GM21360 (cell line): ENCODE data around the gene ERC2.
"Not testable (repeated sequence)": the region's sequence is repeated elsewhere in the genome, so short reads cannot be mapped to it uniquely, and the experiment has no call there.

Source experiments
- ATAC-seq: cut with Tn5 transposase; IDR thresholded peaks from one replicate; pipeline ENCODE4 v1.9.1; 2021; ENCODE audit warnings: mild to moderate bottlenecking, moderate library complexity; ENCODE audit not compliant: unreplicated experiment

The ERC2 gene

DNA sequence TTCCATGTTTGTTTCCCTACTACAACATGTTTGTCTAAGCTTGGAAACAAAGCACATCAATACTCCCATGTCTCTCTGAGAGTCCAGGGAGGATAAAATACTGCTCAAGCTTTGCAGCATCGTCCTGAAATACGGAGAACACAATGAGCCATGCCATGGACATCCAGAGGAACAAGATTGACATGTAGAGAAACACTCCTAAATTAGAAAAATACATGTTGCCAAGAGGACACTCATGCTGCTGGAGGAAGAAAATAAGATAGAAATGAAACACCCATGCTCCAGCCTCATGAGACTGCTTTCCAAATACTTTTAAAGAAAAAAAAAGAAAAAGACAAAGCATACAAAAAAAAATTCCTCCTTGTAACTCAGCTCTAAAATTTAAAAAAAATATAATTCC is 387.0 kb downstream of the ERC2 start:
- ATAC-seq = no peak

DNA sequence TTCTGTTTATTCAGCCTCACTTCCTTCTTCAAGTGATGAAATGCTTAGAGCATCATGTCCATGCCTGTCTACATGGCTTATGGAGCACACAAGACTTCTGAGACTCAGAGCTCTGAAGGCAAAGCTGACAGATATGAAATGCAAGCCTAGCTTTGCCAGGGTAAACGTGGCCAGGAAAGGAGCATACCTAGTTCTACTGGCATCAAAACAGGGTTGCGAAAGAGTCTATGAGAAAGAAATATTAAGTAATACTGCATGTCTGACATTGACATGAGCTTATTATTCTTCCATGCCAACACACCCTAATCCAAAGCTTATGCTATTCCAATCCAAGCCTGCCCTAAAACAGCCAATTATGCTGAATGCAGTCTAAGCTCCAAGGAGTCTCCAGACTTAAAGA is 391.5 kb downstream of the ERC2 start:
- no peak for ATAC-seq

DNA sequence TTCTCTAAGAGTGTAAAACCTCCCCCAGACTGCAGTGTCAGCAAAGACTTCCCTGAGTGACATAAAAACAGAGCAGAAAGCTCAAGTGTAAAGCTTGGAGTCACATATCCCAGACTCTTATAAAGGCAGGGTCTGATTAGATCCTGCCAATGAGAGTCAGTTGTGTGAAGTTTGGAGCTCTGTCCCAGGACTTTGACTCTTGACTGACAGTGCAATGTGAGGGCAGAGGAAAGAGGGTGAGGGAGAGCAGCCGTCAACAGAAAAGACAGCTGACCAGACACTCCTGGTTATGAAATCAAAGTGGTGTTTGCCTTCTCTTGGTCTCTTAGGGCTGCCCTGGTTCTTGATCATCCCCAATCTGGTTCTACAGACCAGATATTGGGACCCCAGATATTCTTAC is 393.2 kb downstream of the ERC2 start:
- no peak for ATAC-seq

DNA sequence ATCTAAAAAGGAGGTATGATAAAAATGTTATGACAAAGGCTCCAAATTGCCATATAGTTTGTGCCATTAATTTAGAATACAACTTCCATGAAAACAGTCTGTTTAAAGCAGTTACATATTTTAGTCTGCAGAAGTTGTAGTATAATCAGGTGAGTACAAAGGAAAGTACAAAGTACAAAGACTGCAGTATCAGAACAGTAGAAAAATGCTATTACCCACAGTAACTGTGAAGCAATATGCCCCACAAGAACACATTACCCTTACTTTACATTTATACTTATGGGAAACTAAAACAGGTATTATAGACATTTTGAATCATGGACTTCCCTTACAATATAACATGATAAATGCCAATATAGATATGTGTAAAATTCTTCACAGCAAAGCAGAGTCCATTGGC is 398.5 kb downstream of the ERC2 start:
- no peak for ATAC-seq

DNA sequence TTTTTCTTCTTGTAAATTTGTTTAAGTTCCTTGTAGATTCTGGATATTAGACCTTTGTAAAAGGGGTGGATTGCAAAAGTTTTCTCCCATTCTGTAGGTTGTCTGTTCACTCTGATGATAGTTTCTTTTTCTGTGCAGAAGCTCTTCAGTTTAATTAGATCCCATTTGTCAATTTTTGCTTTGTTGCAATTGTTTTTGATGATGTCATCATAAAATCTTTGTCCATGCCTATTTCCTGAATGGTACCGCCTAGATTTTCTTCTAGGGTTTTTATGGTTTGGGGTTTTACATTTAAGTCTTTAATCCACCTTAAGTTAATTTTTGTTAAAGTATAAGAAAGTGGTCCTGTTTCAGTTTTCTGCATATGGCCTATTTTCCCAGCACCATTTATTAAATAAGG is 401.9 kb downstream of the ERC2 start:
- not testable (repeated sequence) for ATAC-seq

DNA sequence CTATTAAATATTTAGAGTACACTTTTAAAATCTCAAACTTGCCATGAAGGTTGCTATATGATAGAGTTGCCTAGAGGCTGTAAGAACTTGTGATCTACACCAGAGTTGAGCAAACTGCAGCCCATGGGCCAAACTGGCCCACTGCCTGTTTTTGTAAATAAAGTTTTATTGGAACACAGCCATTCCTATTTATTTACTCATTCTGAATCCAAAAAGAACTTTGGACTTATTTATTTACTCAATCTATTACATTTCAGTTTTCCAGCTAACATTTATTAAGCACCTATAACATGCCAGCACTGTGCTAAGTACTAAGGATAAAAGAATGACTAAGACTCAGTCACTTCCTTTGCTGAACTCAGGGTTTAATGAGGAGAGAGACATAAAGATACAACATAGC is 403.6 kb downstream of the ERC2 start:
- no peak for ATAC-seq

DNA sequence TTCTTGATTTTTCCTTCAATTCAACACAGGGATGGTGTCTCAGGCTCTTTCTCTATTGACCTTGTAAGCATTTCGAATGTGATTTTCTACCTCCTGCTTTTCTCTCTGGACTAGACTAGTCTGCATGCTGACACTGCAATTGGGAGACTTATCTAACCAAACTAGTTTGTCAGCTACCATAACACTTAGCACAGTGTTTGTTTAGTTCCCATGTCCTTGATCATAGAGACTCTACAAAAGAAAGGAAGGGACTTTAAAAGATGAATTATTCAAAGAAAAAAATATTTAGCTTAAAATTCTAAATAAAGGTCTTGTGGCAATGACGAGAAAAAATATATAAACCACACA is 407.0 kb downstream of the ERC2 start:
- ATAC-seq = no peak

DNA sequence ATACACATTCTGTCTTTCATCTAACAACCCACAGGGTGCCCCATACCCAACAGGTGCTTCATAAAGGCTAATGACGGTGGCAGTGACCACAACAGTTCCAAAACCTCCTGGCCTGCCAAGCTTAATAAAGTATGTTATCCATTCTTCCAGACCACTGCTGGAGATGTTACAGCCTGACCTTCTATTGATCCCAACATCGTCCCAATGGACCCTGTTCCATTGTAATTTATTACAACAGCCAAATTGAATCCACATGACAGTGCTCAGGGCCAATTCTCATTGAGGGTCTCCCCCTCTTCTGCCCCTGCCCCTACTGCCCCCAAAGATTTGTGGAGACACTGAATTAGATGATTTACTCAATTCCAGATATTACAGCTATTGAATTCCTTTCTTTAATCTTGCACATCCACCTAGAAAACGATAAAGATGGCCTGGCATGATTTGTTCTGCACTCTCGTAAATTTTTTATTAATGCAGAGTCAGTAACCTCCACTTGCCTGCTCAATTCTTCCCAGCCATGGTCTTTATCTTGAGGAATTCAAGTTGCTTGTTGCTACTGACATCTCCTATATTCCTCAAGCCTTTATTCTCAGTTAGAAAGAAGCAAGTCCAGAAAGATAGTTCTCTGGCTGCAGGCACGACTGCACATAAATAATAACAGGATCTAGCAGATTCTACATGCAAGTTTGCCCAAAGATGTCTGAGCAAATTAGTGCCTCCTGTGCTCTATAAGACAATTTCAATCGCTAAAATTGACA is 407.6 kb downstream of the ERC2 start:
- no peak for ATAC-seq

DNA sequence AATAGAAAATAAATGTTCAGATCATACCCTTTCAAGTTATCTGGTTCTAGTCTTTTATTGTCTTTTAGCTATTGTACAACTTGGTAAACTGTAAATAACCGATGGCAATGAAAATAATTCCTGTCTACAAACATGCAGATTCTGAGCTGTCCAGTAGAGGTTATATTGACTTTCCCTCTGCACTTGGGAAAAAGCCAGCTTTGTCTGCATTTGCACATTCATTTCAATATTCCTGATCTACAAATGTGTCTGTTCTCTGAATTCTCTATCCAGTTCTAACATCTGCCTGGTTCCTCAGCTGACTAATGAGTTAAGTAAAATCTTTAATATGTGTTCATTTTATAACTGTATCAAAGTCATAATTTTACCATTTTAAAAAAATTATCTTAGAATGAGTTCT is 408.5 kb downstream of the ERC2 start:
- ATAC-seq = no peak

DNA sequence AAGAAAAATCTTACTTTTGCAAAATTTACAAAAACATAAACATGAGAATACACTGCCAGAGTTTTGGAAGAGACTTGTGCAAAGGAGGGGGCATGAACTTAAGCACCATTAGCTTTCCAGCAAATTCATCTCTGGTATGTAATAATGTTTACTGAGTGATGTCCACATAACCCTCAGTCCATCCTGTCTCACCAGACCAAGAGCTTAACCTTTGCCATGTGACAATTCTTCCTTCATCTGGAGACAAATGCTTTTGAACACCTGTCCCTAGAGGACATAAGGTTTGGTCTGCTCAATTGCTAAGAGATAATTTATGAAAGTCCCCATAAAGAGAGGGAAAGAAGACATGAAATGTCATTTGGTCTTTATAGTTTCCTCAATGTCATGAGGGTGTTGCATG is 412.3 kb downstream of the ERC2 start:
- ATAC-seq = no peak

DNA sequence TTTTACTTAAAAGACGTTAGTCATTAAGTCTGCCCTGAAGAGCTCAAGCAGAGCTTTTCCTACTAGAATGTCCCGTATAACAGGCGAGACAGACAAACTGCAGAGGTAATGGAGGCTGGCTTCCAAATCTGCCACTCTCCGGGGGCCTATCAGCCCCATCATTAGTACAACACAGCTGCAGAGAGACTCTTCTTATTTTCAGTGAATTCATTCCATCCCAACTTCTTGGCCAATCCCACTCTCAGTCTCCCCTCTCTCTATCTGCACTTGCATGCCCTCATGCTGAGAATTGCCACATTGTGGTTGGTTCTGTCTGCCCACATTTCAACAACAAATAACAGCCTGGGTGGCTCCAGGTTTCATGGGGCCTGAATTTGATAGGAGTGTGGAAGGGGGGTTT is 412.7 kb downstream of the ERC2 start:
- no peak for ATAC-seq

DNA sequence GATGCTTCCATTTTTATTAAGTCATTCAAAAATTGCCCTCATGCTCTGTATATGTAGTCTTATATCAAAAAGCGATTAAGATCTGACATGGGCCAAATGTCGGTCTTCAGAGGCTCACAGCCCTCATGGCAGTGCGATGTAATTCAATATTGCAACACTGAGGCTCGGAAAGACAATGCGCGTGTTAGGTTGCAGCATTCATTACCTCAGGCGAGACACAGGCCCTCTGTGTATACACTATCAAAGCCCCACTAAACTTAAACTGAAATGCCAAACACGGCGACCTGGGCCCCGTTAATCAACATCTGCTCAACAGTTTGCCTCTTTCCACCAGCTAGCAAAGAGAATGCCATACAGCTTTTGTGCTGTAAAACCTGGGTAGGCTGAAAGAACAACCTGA is 413.4 kb downstream of the ERC2 start:
- ATAC-seq = no peak

DNA sequence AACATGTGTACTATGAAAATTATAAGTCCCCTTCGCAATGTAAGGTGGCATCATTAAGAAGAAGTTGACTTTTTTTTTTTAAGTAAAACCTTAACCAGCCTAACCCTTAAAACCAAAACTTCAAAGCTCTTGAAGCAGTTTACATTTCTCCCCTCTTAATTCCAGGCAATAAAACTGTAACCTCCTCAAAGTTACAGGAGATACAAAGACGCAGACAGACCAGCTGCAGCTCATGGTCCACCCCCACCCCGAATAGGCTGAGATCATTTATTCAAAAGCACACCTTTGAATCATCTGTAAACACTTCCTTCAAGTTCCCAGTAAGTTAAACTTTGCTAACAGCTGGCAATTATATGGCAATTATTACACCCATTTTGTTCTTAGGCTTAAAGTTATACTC is 414.5 kb downstream of the ERC2 start:
- no peak for ATAC-seq

DNA sequence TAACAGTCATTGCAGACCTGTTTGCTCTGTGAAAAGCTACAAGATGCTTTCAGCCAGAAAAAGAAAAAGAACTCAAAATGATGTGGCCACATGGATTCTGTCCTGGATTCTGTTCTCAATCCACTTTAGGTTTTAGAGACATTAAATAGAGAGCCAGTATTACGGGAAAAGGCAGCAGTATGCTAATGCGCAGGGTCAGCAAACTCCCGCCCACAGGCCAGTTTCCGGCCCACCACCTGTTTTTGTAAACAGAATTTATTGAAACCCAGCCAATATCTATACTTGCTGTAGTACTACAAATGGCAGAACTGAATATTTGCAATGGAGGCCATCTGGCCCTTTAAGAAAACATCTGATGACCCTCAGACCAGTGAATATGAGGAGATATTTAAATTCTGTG is 416.1 kb downstream of the ERC2 start:
- ATAC-seq = no peak

DNA sequence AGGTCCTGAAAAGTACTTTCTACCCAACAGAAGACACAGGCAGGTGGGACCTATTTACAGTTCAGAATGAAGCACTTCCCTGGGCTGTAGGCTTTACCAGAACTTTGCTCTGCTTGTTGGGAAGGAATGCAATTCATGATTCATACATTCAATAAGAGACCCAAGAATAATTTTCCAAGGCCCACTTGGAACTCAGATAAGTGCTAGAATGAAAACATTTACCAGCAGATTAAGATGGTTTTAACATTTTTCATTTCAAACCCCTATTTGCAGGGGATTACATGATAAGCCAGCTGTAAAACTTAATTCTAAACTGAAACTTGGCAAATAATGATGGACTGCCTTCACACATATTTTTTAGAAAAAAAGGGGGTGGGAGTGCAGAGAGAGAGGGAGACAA is 417.2 kb downstream of the ERC2 start:
- no peak for ATAC-seq

DNA sequence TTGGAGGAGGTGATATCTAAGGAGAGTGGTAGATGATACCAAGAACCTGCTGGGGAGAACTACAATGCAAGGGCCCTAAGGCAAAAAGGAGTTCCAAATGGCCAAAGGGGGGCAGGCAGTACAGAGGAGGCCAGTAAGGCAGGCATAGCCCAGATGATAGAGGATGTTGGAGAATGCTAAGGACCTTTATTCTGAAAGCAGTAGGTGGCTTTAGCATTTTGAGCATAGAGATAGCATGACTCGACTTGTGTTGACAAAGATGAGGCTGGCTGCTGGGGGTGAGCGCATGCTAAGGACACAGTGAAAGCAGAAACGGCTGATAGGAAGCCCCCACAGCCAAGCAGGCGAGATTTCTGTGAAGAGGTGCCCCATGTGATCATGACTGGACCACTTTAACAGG is 419.3 kb downstream of the ERC2 start:
- no peak for ATAC-seq

DNA sequence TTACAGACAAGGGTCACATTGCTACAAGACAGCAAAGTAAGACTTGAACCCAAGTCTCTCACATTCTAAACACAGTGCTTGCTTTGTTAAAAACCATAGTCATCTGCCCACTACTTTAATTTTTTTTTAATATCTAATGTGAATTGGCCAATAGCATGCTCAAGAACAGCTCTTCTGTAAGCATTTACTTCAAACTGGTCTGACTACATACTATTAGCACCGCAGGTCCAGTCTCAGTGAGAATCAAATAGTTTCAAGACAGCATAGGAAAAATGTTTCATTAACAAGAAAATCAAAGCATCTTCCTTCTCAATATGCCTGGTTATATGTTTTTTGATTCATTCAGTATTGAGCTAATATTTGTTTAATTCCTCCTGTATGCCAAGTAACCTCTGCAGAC is 419.9 kb downstream of the ERC2 start:
- ATAC-seq = no peak

DNA sequence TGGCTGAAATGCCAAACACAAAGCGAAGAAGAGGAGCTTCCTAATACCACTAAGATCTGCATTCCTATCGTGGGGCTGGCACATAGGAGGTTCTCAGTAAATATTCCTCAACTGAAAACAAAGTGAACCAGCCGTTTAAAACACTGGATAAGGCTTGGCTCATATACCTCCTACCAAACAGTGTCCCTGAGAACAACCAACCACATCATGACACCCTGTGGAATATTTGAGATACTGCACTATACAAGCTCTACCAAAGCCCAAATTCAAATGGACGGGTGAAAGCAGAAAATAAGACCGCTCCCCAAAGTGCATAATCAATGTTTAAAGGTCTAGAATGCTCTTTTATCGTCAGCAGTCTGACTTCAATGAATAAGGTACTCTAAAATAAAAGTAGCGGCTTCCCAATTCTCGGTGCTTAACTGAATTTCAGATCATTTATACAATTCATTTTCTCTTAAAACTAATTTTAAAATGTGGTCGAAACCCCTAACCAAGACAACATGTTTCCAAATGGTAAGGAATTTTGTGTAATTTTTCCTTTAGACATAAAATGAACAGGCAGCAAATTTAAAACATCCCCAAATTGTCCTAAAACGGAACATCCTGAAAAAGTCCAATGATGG is 425.8 kb downstream of the ERC2 start:
- ATAC-seq = no peak

DNA sequence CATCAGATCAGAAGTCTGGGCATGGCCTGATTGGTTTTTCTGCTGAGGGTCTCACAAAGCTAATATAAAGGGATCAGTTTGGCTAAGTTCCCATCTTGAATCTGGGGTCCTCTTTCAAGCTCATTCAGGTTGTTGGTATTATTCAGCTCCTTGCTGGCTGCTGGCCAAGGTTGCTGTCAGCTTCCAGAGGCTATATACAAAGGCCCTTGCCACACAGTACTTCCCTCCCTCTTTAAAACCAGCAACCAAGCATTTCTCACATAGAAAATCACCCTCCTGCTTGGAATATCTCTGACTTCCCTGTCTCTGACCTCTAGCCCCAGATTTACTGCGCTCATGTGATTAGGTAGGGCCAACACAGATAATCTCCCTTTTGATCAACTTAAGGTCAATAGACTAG is 442.9 kb downstream of the ERC2 start:
- ATAC-seq = no peak

DNA sequence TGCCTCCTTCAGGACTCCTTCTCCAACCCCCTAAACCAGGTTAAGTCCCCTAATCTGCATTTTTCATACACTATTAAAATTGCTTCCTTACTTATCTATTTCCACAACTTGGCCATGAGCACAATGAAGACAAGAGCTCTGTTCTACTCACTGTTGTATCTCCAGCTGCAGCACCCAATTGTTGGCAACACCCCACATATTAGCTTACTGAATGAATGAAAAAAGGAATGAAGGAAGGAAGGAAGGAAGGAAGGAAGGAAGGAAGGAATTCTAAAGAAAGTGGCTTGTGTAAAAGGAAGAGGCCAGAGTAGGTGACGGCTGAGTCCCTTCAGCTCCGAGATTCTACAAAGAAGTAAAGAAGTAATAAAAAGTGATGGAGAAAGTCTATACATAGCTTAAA is 444.7 kb downstream of the ERC2 start:
- ATAC-seq = no peak

DNA sequence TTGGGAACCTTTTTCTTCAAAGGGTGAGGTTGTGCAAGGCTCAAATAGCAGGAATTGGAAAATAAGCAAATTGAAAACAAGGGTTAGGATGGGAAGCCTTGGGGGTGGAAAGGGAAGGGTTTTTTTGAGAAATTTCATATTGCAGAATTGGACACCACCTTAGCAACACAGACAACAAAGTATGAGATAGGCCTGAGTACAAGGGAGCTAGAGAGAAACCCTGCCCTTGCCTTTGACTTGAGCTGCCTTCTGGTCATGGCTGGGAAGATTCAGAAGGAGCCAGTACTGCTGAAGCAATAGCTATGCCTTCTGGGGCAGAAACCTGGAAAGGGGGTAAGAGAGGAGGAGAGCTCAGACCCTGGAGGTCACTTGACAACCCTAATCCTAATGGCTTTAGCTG is 445.6 kb downstream of the ERC2 start:
- no peak for ATAC-seq

DNA sequence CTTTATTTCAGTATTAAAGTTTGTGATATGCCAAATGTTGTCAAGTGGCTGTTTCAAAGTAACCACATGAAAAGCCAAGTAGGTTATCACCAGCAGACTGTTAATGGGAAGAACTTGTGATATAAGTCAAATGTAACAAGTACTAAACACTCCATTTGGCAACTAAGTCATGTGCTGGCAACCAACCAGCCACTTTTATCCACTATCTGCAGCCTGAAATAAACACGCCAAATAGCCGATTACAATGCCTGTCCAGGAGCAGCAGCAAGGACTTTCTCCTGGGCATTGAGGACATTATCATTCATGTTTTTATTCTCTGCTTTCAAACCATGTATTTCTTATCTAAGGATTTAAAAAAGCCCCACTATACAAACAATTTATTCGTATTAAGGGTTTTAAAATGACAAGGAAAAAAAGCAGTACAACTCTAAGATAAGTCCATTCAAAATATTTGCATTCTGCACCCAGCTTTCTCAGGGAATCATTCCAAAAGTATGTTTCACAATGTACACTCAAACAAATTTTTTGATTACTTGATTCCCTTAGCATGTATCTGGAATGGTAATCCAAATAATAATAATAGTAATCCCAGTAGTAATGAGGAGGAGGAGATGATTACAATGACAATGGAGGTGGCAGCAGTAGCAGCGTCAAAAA is 448.6 kb downstream of the ERC2 start:
- no peak for ATAC-seq

DNA sequence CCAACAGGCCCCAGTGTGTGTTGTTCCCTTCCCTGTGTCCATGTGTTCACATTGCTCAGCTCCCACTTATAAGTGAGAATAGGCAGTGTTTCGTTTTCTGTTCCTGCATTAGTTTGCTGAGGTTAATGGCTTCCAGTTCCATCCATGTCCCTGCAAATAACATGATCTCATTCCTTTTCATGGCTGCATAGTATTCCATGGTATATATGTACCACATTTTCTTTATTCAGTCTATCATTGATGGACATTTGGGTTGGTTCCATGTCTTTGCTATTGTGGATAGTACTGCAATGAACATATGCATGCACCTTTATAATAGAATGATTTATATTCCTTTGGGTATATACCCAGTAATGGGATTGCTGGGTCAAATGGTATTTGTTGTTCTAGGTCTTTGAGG is 452.9 kb downstream of the ERC2 start:
- not testable (repeated sequence) for ATAC-seq
